Osteocyte (in vitro differentiated cells): ENCODE results near the gene ACAT2. TPM values are rescaled to one million over a fixed set of nuclear protein-coding genes. Genes with fewer than 3 reads are reported as not detected.
A peak's percentile ranks its signal among the peaks of the same experiment; 100 is the strongest.
"Not testable (repeated sequence)": the region's sequence is repeated elsewhere in the genome, so short reads cannot be mapped to it uniquely, and the experiment has no call there.

Experiments used
- DNase-seq: peaks from one replicate; pipeline ENCODE4 v3.0.0; 2021; ENCODE audit warnings: mixed read lengths; ENCODE audit not compliant: unreplicated experiment; ENCODE audit errors: extremely low spot score
- H3K27ac Mint-ChIP-seq: one replicate; pipeline ENCODE4 v1.8.0; 2021; ENCODE audit warnings: mild to moderate bottlenecking, mixed read lengths; ENCODE audit not compliant: unreplicated experiment
- H3K27me3 Mint-ChIP-seq: one replicate; pipeline ENCODE4 v1.8.0; 2021; ENCODE audit warnings: mixed read lengths; ENCODE audit not compliant: unreplicated experiment
- H3K36me3 Mint-ChIP-seq: one replicate; pipeline ENCODE4 v1.8.0; 2021; ENCODE audit warnings: mixed read lengths; ENCODE audit not compliant: unreplicated experiment
- H3K4me1 Mint-ChIP-seq: one replicate; pipeline ENCODE4 v1.8.0; 2021; ENCODE audit warnings: mixed read lengths; ENCODE audit not compliant: unreplicated experiment
- H3K4me3 Mint-ChIP-seq: one replicate; pipeline ENCODE4 v1.8.0; 2021; ENCODE audit warnings: mild to moderate bottlenecking, moderate library complexity, mixed read lengths; ENCODE audit not compliant: unreplicated experiment
- H3K9me3 Mint-ChIP-seq: one replicate; pipeline ENCODE4 v1.8.0; 2021; ENCODE audit warnings: mixed read lengths; ENCODE audit not compliant: unreplicated experiment
- CTCF ChIP-seq: fragments of 200-600 bp; sonication (generic); IDR thresholded peaks from 2 replicates; pipeline ENCODE4 v1.5.0; 2021; ENCODE audit warnings: antibody characterized with exemption, mild to moderate bottlenecking, moderate library complexity
- total RNA-seq: library from RNA; stranded (reverse); gene quantifications from 2 replicates; pipeline ENCODE4 v1.2.1, GENCODE V29; 2021

ACAT2 gene
- total RNA-seq, 1 donor from 2014 or later, result 21.3 TPM

- no peaks in the 10 kb centered on the region for H3K9me3 Mint-ChIP-seq
- peaks cover 41% of the 10 kb centered on the region for H3K4me1 Mint-ChIP-seq
- no peak for DNase-seq
- H3K27me3 Mint-ChIP-seq, result no peaks in the 10 kb centered on the region
- TF ChIP-seq CTCF, result no peak
- H3K27ac Mint-ChIP-seq, result peak overlapping the region; percentile 27
- H3K4me3 Mint-ChIP-seq, result no peak overlapping the region
- peaks cover 5% of the 10 kb centered on the region for H3K36me3 Mint-ChIP-seq
These were observed 31.5 kb upstream of the ACAT2 start for GRCh38 chr6:159730332-159730676.

GRCh38 chr6:159732550-159732949 is 29.3 kb upstream of the ACAT2 start:
- not testable (repeated sequence) for H3K27me3 Mint-ChIP-seq, DNase-seq, H3K36me3 Mint-ChIP-seq, H3K27ac Mint-ChIP-seq, H3K4me3 Mint-ChIP-seq, H3K9me3 Mint-ChIP-seq
- H3K4me1 Mint-ChIP-seq, result peaks cover 30% of the 10 kb centered on the region

- not testable (repeated sequence) for DNase-seq, H3K9me3 Mint-ChIP-seq, H3K36me3 Mint-ChIP-seq, H3K4me3 Mint-ChIP-seq, H3K27me3 Mint-ChIP-seq, H3K27ac Mint-ChIP-seq
- H3K4me1 Mint-ChIP-seq, result peaks cover 32% of the 10 kb centered on the region
These were observed 28.4 kb upstream of the ACAT2 start for GRCh38 chr6:159733395-159733794.

GRCh38 chr6:159736908-159737307 is 24.9 kb upstream of the ACAT2 start:
- Mint-ChIP-seq H3K9me3 (no peaks in the 10 kb centered on the region), H3K4me1 (peaks cover 2% of the 10 kb centered on the region), H3K27ac (no peak overlapping the region), H3K36me3 (peaks cover 15% of the 10 kb centered on the region), H3K27me3 (no peaks in the 10 kb centered on the region), H3K4me3 (no peak overlapping the region)
- no peak for DNase-seq
- no peak for TF ChIP-seq CTCF

GRCh38 chr6:159739341-159739740 is 22.5 kb upstream of the ACAT2 start:
- no peak for DNase-seq
- Mint-ChIP-seq H3K4me3 (no peak overlapping the region), H3K27me3 (no peaks in the 10 kb centered on the region), H3K27ac (no peak overlapping the region), H3K4me1 (peaks cover 2% of the 10 kb centered on the region), H3K9me3 (no peaks in the 10 kb centered on the region), H3K36me3 (peaks cover 24% of the 10 kb centered on the region)
- no peak for TF ChIP-seq CTCF

GRCh38 chr6:159742165-159742564 is 19.7 kb upstream of the ACAT2 start:
- no peak overlapping the region for H3K27ac Mint-ChIP-seq
- peaks cover 2% of the 10 kb centered on the region for H3K4me1 Mint-ChIP-seq
- H3K36me3 Mint-ChIP-seq, result peaks cover 44% of the 10 kb centered on the region
- DNase-seq, result no peak
- H3K9me3 Mint-ChIP-seq, result no peaks in the 10 kb centered on the region
- TF ChIP-seq CTCF, result no peak
- no peak overlapping the region for H3K4me3 Mint-ChIP-seq
- H3K27me3 Mint-ChIP-seq, result no peaks in the 10 kb centered on the region
